Activated CD4-positive, alpha-beta T cell treated with anti-CD3 and anti-CD28 coated beads, Interleukin-2, amount 10 ng/mL, durations not matched to agents 7 days and 5 days (primary cell): Measurements from ENCODE around the gene PPARD. TPM values are rescaled to one million over a fixed set of nuclear protein-coding genes. Genes with fewer than 3 reads are reported as not detected.
A peak's percentile ranks its signal among the peaks of the same experiment; 100 is the strongest.

ENCODE experiments used
- CTCF ChIA-PET: fragments of 350-600 bp; sonication (Branson Sonifier 250); formaldehyde crosslinking; loops from one replicate; lab custom pipeline; 2021; ENCODE audit warnings: antibody characterized with exemption; lab: Charles Lee
- POLR2A ChIA-PET: fragments of 350-600 bp; sonication (Branson Sonifier 250); formaldehyde crosslinking; loops from one replicate; lab custom pipeline; 2021; ENCODE audit warnings: antibody characterized with exemption; lab: Charles Lee
- DNase-seq: peaks from one replicate; pipeline ENCODE4 v3.0.0-alpha.2; 2020
- H3K27ac Mint-ChIP-seq: one replicate; pipeline ENCODE4 v1.8.0; 2021; ENCODE audit warnings: mild to moderate bottlenecking, moderate library complexity, mixed read lengths
- H3K27me3 Mint-ChIP-seq: one replicate; pipeline ENCODE4 v1.8.0; 2021; ENCODE audit warnings: mixed read lengths
- H3K36me3 Mint-ChIP-seq: one replicate; pipeline ENCODE4 v1.8.0; 2021; ENCODE audit warnings: low read depth, mixed read lengths
- H3K4me1 Mint-ChIP-seq: one replicate; pipeline ENCODE4 v1.8.0; 2021; ENCODE audit warnings: mixed read lengths
- H3K4me3 Mint-ChIP-seq: one replicate; pipeline ENCODE4 v1.8.0; 2021; ENCODE audit warnings: mild to moderate bottlenecking, moderate library complexity, mixed read lengths
- H3K9me3 Mint-ChIP-seq: one replicate; pipeline ENCODE4 v1.8.0; 2021; ENCODE audit warnings: mixed read lengths
- total RNA-seq, 2 experiments: library from RNA; stranded (reverse); gene quantifications; one replicate each; pipeline ENCODE4 v1.2.3, GENCODE V29; 2021

The PPARD gene
- total RNA-seq, result 10 to 100 TPM; 24.4 to 25.8 TPM

GRCh38 chr6:35342258-35343091 lies at the start of gene PPARD:
TSS of gene PPARD (plus strand) at chr6:35342558. CDS start at chr6:35411088, 68,530 bp downstream.
- POLR2A ChIA-PET, result interaction anchor here (1.1 kb wide), 1 partner anchor 26 kb away, joined by 3 read pairs; no protein-coding TSS in a partner anchor

GRCh38 chr6:35293681-35294080 lies 48.7 kb upstream of the PPARD start:
- no peaks in the 10 kb centered on the region for H3K9me3 Mint-ChIP-seq
- ChIA-PET CTCF (interaction anchor here (0.5 to 1.6 kb wide), 3 partner anchors 8 to 170 kb away, joined by 3 to 6 read pairs (median 5); no protein-coding TSS in a partner anchor), POLR2A (no interaction called here)
- H3K4me3 Mint-ChIP-seq, result no peak overlapping the region
- no peak overlapping the region for H3K27ac Mint-ChIP-seq
- no peaks in the 10 kb centered on the region for H3K27me3 Mint-ChIP-seq
- DNase-seq, result no peak
- peaks cover 28% of the 10 kb centered on the region for H3K36me3 Mint-ChIP-seq
- peaks cover 19% of the 10 kb centered on the region for H3K4me1 Mint-ChIP-seq

More at GRCh38 chr6:35342258-35343091, at the start of gene PPARD:
- Mint-ChIP-seq H3K36me3 (peaks cover 35% of the 10 kb centered on the region), H3K27ac (peak within 1 kb of the TSS; percentile 93), H3K9me3 (no peaks in the 10 kb centered on the region), H3K4me1 (peaks cover 53% of the 10 kb centered on the region), H3K4me3 (peak within 1 kb of the TSS; percentile 96), H3K27me3 (peaks cover under 1% of the 10 kb centered on the region)
- peak; percentile 97 for DNase-seq
- CTCF ChIA-PET, result interaction anchor here (0.6 to 4.7 kb wide), 21 partner anchors 10 to 210 kb away, joined by 3 to 65 read pairs (median 6); partner anchors contain the start of genes DEF6, FANCE and RPL10A

- H3K27me3 Mint-ChIP-seq, result no peaks in the 10 kb centered on the region
- H3K4me1 Mint-ChIP-seq, result peaks cover 24% of the 10 kb centered on the region
- POLR2A ChIA-PET, result no interaction called here
- CTCF ChIA-PET, result interaction anchor here (0.5 to 1.6 kb wide), 3 partner anchors 9 to 171 kb away, joined by 3 to 6 read pairs (median 5); no protein-coding TSS in a partner anchor
- H3K4me3 Mint-ChIP-seq, result no peak overlapping the region
- DNase-seq, result peak; percentile 63
- peaks cover 35% of the 10 kb centered on the region for H3K36me3 Mint-ChIP-seq
- no peaks in the 10 kb centered on the region for H3K9me3 Mint-ChIP-seq
- H3K27ac Mint-ChIP-seq, result no peak overlapping the region
These were observed 47.9 kb upstream of the PPARD start for GRCh38 chr6:35294308-35294945.

- DNase-seq, result no peak
- Mint-ChIP-seq H3K27ac (no peak overlapping the region), H3K4me3 (no peak overlapping the region), H3K9me3 (no peaks in the 10 kb centered on the region), H3K27me3 (no peaks in the 10 kb centered on the region), H3K36me3 (peaks cover 39% of the 10 kb centered on the region), H3K4me1 (peaks cover 28% of the 10 kb centered on the region)
- ChIA-PET POLR2A (no interaction called here), CTCF (interaction anchor here (0.6 to 2.6 kb wide), 7 partner anchors 30 to 460 kb away, joined by 3 to 10 read pairs (median 5); partner anchors contain the start of genes ARMC12 and RPL10A)
These were observed 47.3 kb upstream of the PPARD start for GRCh38 chr6:35295036-35295435.

GRCh38 chr6:35295521-35296315 lies 46.6 kb upstream of the PPARD start:
- peaks cover 34% of the 10 kb centered on the region for H3K4me1 Mint-ChIP-seq
- ChIA-PET CTCF (interaction anchor here (0.6 to 3.4 kb wide), 20 partner anchors 9 to 1817 kb away, joined by 3 to 25 read pairs (median 4); partner anchors contain the start of genes ARMC12, FANCE, PPARD and RPL10A), POLR2A (no interaction called here)
- H3K27ac Mint-ChIP-seq, result peak overlapping the region; percentile 31
- H3K27me3 Mint-ChIP-seq, result no peaks in the 10 kb centered on the region
- DNase-seq, result no peak
- no peak overlapping the region for H3K4me3 Mint-ChIP-seq
- no peaks in the 10 kb centered on the region for H3K9me3 Mint-ChIP-seq
- H3K36me3 Mint-ChIP-seq, result peaks cover 45% of the 10 kb centered on the region

- ChIA-PET CTCF (interaction anchor here (0.7 to 3.4 kb wide), 22 partner anchors 11 to 1815 kb away, joined by 3 to 25 read pairs (median 4); partner anchors contain the start of genes ARMC12, PPARD and RPL10A), POLR2A (interaction anchor here (1.5 kb wide), 1 partner anchor 154 kb away, joined by 4 read pairs; no protein-coding TSS in a partner anchor)
- H3K4me3 Mint-ChIP-seq, result peak overlapping the region; percentile 85
- peak overlapping the region; percentile 96 for H3K27ac Mint-ChIP-seq
- no peak for DNase-seq
- H3K27me3 Mint-ChIP-seq, result no peaks in the 10 kb centered on the region
- no peaks in the 10 kb centered on the region for H3K9me3 Mint-ChIP-seq
- peaks cover 47% of the 10 kb centered on the region for H3K4me1 Mint-ChIP-seq
- H3K36me3 Mint-ChIP-seq, result peaks cover 47% of the 10 kb centered on the region
These were observed 45.3 kb upstream of the PPARD start for GRCh38 chr6:35296931-35297600.

- POLR2A ChIA-PET, result interaction anchor here (1.5 kb wide), 1 partner anchor 153 kb away, joined by 4 read pairs; no protein-coding TSS in a partner anchor
- H3K27ac Mint-ChIP-seq, result peak within 1 kb of the TSS; percentile 96
These were observed 44.5 kb upstream of the PPARD start, which contains the start of gene DEF6 for GRCh38 chr6:35297601-35298481. TSS of gene DEF6 (plus strand) at chr6:35297818. CDS start at chr6:35297857, 39 bp downstream.

GRCh38 chr6:35298625-35299140 lies 43.7 kb upstream of the PPARD start:
- H3K36me3 Mint-ChIP-seq, result peaks cover 59% of the 10 kb centered on the region

More at GRCh38 chr6:35297601-35298481, 44.5 kb upstream of the PPARD start, which contains the start of gene DEF6:
- peak; percentile 93 for DNase-seq
- Mint-ChIP-seq H3K9me3 (no peaks in the 10 kb centered on the region), H3K27me3 (no peaks in the 10 kb centered on the region), H3K36me3 (peaks cover 55% of the 10 kb centered on the region), H3K4me1 (peaks cover 55% of the 10 kb centered on the region), H3K4me3 (peak within 1 kb of the TSS; percentile 85)
- CTCF ChIA-PET, result interaction anchor here (0.7 to 3.4 kb wide), 21 partner anchors 11 to 254 kb away, joined by 3 to 25 read pairs (median 4); partner anchors contain the start of genes PPARD and RPL10A

GRCh38 chr6:35299674-35300073 lies 42.7 kb upstream of the PPARD start:
- peak; percentile 39 for DNase-seq
- H3K27me3 Mint-ChIP-seq, result no peaks in the 10 kb centered on the region
- H3K27ac Mint-ChIP-seq, result peak overlapping the region; percentile 96
- peaks cover 60% of the 10 kb centered on the region for H3K36me3 Mint-ChIP-seq
- ChIA-PET POLR2A (interaction anchor here (0.6 to 0.8 kb wide), 2 partner anchors 14 to 33 kb away, joined by 3 to 5 read pairs; no protein-coding TSS in a partner anchor), CTCF (interaction anchor here (0.9 to 2.0 kb wide), 7 partner anchors 11 to 168 kb away, joined by 3 to 9 read pairs (median 3); partner anchors contain the start of gene PPARD)
- peaks cover 65% of the 10 kb centered on the region for H3K4me1 Mint-ChIP-seq
- H3K4me3 Mint-ChIP-seq, result peak overlapping the region; percentile 85
- H3K9me3 Mint-ChIP-seq, result no peaks in the 10 kb centered on the region

More at GRCh38 chr6:35298625-35299140, 43.7 kb upstream of the PPARD start:
- CTCF ChIA-PET, result interaction anchor here (1.0 to 3.4 kb wide), 11 partner anchors 11 to 167 kb away, joined by 4 to 25 read pairs (median 7); partner anchors contain the start of gene PPARD
- peaks cover 61% of the 10 kb centered on the region for H3K4me1 Mint-ChIP-seq
- peak overlapping the region; percentile 85 for H3K4me3 Mint-ChIP-seq
- H3K9me3 Mint-ChIP-seq, result no peaks in the 10 kb centered on the region
- DNase-seq, result peak; percentile 33
- H3K27ac Mint-ChIP-seq, result peak overlapping the region; percentile 96
- POLR2A ChIA-PET, result no interaction called here
- no peaks in the 10 kb centered on the region for H3K27me3 Mint-ChIP-seq

- ChIA-PET POLR2A (interaction anchor here (1.3 kb wide), 1 partner anchor 25 kb away, joined by 3 read pairs; no protein-coding TSS in a partner anchor), CTCF (interaction anchor here (0.7 to 1.4 kb wide), 9 partner anchors 10 to 221 kb away, joined by 3 to 7 read pairs (median 3); partner anchors contain the start of genes FANCE and RPL10A)
- Mint-ChIP-seq H3K27me3 (no peaks in the 10 kb centered on the region), H3K36me3 (peaks cover 55% of the 10 kb centered on the region), H3K9me3 (no peaks in the 10 kb centered on the region), H3K27ac (peak overlapping the region; percentile 96), H3K4me3 (peak overlapping the region; percentile 85), H3K4me1 (peaks cover 69% of the 10 kb centered on the region)
- DNase-seq, result peak; percentile 59
These were observed 41.5 kb upstream of the PPARD start for GRCh38 chr6:35300848-35301247.
